NCI-H146 treated with DMSO at 0.1 percent for 48 hours (cell line): ENCODE results near the gene HIF3A.

Experiments used
- DNase-seq: peaks from one replicate; lab custom pipeline; 2025; ENCODE audit not compliant: unreplicated experiment; lab: John Stamatoyannopoulos, UW

Gene HIF3A

DNA sequence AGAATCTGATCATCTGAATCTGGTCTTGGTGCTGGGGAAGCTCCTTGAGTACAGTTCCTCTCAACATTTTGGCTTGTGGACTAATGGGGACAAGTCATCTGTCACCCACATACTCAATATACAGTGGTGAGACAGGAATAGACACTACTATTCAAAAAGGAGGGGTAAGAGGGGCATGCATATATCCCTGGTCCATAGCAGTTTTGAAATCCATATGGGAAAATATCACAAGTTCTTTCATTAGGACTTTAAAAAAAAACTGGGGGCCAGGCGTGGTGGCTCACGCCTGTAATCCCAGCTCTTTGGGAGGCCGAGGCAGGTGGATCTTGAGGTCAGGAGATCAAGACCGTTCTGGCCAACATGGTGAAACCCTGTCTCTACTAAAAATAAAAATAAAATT lies 29.8 kb downstream of the HIF3A start:
- no peak for DNase-seq

DNA sequence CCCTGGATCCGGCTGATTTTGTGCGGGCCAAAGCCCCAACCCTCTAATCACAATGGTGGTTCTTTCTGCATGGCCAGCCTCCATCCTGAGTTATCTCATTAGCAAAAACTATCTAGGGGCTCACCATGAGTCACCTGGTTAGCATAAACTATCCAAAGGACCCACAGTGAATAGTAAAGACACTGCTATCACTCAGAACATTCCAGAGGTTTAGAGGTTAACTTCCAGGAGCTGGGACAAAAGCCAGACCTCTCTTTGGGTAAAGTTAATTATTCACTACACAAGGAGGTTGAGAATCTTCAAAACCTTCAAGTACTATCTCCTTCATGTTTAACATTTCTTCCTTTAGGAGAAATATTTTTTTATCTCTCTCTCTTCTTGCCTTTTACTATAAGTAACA lies 31.2 kb downstream of the HIF3A start:
- no peak for DNase-seq

DNA sequence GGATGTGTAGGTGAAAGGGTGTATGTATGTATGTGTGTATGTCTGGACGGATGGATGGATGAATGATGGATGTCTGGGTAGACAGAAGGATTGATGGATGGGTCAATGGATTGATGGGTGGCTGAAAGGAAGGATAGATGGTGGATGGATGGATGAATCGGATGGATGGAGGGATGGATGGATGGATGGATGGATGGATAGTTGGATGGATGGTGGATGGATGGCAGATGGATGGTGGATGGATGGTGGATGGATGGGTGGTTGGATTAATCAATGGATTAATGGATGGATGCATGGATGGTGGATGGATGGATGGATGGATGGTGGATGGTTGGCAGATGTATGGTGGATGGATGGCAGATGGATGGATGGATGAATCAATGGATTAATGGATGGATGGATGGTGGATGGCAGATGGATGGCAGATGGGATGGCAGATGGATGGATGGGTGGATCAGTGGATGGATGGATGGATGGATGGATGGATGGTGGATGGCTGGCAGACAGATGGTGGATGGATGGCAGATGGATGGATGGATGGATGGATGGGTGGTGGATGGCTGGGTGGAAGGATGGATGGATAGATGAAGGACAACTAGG lies 33.6 kb downstream of the HIF3A start:
- no peak for DNase-seq

DNA sequence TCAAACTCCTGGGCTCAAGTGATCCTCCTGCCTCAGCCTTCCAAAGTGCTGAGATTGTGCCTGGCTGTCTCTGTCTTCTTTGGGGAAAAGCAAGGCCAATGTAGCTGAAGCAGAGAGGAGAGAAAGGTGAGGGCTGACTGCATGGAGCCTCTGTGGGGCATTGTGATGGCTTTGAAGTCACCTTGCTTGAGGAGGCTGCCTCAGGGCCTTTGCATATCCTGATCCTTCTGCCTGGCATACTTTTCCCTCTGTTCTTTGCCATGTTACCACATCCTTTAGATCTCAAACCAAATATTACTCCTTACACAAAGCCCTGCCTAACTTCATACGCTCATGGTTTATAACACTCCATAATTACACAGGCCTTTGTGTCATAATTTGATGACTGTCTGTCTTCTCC lies 40.6 kb downstream of the HIF3A start:
- DNase-seq = no peak

DNA sequence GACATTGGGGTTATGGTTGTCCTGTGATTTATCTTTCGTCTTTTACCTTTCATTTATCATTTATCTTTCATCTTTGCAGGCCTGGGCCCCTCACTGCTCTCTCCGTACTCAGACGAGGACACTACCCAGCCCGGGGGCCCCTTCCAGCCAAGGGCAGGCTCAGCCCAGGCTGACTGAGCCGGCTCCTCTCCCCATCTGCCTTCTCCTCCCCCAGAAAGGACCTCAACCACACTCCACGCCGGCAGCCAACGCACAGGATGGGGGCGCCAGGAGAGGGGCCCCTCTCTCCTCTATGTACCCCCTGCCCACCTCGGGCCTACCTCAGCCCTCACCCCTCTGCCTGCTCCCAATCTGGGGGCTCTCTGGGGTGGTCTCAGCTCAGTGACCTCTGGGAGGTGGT lies 42.6 kb downstream of the HIF3A start:
- DNase-seq = no peak

DNA sequence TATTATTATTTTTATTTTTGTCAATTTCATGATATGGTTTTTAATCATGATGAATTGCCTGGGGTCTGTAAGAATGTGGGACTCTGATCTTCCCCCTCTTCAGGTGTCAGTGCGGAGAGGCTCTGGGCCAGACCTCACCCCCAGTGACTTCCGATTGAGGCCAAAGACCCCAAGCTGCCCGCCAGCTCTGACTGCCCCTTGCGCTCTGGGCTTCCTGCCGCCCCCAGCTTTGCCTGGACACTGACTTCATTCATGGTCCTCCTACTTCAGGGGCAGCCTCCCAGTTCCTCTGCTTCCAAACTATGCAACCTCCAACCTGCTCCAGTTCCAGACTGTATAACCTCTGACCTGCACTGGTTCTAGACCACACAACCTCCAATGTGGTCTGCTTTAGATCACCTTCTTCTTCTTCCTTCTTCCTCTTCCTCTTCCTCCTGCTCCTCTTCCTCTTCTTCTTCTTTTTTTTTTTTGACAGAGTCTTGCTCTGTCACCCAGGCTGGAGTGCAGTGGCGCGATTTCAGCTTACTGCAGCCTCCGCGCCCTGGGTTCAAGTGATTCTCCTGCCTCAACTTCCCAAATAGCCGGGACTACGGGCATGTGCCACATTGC lies 43.3 kb downstream of the HIF3A start:
- no peak for DNase-seq

DNA sequence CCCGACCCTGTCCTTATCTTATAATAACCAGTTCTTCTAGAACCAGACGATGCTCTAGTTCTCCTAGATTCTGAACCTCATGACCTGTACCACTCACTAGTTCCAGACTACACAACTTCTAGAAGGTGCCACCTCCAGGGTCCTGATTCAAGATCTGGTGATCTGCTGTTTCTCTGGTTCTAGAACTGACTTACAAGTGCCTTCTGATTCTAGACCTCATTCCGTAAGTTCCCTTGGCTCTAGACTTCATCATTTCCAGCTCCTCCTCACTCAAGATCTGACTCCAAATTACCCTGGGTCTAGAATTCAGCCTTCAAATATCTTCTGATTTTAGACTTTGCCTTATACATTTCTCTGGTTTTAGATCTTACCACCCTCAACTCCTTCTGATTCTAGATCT lies 45.1 kb downstream of the HIF3A start:
- DNase-seq = no peak

DNA sequence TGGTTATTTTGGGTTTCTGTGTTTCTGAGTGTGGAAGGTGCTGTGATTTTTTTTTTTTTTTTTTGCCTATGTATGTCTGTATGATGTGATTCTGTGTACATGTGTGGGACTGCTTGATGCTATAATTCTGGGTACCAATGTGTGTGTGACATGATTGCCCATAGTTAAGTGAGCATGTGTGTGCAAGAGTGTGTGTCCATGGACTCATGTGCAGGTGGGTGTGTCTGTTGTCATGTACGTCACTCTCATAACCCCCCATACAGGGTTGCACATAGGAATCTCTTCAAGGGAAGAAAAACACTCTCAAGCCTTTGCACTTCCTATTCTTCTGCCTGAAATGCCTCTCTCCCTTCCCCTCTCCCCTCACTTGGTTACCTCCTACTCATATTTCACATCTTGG lies 47.5 kb downstream of the HIF3A start:
- no peak for DNase-seq

DNA sequence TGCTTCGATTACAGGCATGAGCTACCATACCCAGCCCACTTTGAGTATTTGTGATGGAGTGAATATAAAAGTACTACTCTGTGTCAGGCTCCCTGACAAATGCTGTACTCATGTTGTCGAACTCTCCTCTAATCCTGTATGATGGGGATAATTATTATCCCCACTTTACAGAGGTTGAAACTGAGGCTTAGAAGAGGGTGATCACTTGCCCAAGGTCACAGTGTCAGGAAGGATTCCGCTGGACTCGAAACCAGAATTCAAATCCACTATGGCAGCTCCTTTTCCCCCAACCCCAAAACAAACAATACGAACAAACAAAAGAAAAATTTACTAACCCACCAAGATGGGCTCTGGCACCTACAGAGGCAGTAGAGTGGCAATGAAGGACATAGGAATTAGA lies 48.3 kb downstream of the HIF3A start:
- no peak for DNase-seq

DNA sequence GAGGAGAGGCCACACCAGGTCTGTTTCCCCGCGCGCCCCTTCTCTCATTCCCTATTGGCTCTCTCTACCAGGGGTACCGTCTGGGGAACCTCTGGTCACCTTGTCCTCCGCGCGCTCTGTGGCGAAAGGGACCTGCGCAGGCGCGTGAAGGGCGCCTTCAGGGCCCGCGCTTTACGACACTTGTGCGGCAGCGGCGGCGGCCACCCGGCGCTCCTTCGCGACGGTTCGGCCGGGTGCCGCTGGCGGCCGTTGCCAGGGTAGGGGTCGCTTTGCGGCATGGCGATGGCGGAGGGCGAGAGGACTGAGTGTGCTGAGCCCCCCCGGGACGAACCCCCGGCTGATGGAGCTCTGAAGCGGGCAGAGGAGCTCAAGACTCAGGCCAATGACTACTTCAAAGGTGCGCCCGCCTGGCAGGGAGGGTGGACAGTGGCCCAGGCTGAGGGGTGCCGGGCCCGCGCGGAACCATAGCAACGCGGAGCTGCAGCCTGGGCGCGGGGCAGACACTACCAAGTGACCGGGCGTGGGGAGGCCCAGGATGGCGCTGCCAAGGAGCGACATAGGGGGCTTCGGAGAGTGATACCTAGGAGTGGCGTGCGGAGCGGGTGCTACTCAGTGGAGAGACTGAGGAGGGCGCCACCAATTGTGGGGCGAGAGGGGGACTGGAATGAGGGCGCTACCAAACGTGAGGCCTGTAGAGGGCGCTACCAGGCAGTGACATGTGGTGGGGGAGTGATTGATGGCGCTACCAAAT lies 50.2 kb downstream of the HIF3A start, which contains the start of gene PPP5C:
Gene PPP5C, plus strand, starts transcription at position 267 of the 751 bp plus-strand sequence. Its CDS starts 10 bp downstream, at position 277.
- peak; percentile 94 for DNase-seq

DNA sequence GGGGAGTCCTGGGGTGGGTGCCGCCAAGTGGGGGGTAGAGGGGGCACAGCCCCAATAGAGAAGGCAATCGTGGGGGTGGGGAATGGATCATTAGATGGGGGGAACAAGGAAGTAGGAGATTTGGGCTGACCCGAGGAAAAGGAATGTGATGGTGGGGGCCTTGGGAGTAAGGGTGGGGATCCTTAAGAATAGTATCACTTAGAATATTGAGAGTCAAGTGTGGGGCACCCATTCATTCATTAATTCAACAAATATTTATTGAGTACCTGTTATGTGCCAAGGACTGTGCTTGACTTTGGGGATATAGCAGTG lies 50.7 kb downstream of the HIF3A start:
- no peak for DNase-seq

DNA sequence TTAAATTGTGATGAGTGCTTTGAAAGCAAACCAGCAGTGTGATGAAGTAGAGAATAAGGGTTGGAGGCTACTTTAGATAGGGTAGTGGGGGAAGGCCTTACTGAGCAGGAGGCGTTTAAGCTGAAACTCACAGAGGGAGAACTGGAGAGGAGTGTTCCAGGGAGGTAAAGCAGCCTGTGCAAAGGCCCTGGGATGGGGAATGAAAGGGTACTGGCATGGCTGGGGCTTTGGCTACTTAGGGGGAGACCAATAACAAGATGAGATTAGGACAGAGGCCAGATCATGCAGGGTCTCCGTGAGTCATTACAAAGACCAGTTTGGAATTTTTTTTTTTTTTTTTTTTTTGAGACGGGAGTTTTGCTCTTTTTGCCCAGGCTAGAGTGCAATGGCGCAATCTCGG lies 51.1 kb downstream of the HIF3A start:
- no peak for DNase-seq

DNA sequence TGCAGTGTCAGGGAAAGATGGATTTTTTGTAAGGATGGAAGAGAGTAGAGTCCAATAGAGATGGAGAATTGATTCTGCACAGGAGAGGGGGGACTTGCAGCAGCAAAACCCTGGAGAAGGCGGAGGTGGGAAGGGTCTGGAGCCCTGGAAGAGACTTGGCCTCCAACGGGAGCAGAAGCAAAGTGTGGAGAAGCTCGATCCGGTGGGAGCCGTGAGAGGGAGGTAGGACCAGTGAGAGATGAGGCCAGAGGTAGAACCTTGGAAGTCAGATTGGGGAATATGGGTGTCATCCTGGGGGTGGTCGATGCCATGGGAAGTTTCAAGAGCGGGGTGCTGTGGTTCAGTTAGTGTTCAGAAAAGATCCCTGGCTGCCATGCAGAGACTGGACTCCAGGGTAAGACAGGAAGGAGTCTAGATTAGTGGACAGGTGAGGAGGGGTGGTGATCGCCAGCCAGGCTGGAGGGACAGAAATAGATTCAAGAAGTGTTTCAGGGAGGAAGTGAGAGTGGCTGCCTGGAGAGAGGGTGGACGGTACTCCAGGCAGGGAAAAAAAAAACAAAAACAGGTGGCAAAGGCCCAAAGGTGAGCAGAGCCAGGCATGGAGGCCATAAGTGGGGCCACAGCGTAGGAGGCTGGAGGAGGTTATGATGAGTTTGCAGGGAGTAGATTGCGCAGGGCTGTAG lies 52.6 kb downstream of the HIF3A start:
- DNase-seq = no peak

DNA sequence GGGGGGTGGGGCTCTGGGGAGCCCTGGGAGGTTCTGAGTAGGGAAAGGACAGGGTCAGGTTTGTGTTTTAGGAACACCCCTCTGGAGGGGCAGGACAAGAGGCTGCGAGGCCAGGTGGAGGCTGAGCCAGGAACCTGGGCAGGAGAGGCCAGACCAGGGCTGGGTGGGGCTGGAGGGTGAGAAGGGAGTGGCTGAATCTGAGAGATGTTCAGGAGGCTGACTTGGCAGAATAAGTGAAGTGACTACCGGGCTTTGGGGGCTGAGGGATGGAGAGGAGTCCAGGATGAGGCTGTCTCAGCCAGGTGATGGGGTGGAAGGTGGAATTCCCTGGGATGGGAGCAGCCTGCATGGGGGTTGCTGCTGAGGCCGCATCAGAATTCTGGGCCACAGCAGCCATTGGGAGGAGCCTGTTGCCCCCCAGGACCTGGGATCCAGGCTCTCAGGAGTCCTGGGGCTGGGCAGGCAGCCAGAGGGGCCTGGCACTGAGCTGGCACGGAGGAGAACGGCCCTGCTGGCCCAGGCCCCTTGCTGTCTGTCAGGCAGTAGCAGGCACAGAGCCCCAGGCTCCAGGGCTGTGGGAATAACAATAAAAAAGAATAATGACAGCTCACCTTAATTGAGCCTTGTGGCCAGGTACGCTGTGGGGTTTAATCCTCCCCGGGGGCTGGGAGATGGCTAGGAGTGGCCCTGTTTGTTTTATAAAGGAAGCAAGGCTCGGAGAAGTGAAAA lies 53.4 kb downstream of the HIF3A start:
- DNase-seq = no peak

DNA sequence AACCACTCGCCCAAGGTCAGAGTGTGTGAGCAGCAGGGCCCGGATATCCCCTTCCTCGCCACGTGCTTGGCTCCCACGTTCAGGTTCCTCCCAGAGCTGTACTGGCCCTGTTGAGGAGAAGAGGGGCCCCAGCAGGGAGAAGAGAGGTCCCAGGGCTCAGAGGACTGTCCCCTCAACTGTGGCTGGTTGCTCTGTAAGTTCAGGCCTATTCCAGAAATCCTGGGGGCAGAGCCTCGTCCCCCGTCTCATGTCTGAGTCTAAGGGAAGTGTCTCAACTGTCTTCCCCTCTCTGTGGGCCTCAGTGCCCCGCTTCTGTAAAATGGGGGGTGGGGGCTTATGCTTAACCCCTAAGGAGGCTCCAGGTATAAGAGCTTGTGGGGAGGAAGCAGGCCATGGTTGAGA lies 53.9 kb downstream of the HIF3A start:
- DNase-seq = no peak

DNA sequence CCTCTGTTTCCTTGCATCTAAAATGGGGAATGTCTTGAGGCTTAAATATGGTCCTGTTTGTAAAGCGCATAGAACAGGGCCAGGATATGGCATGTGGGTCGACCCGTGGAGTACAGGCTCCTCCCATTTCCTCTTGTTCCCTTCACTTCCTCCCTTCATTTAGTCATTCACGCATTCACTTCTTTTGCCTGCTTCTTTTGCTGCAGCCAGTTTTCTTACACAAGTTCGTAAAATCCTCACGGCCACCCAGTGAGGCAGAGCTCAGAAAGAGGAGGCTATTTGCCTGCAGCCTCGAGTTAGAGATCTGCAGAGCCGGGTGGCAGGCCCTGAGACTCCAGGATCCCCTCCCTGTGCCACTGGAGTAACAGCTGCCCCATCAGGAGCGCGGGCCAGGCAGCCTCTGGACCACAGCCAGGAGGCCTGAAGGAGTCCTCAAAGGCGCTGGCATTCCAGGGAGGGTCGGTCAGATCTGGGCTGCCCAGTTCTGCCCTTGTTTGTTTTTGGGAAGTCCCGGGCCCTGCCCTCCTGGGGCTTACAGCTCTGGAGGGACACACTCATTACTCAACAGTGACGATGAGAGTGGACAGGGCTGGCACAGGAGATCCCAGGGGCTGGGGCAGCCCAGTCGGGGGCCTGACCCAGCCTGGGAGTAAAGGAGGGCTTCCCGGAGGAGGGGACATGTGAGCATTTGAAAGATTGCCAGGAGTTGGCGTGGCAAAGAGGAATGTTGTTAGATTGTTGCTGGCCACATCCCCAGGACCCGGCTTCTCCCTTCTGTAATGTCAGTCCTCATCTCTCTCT lies 54.6 kb downstream of the HIF3A start:
- no peak for DNase-seq

DNA sequence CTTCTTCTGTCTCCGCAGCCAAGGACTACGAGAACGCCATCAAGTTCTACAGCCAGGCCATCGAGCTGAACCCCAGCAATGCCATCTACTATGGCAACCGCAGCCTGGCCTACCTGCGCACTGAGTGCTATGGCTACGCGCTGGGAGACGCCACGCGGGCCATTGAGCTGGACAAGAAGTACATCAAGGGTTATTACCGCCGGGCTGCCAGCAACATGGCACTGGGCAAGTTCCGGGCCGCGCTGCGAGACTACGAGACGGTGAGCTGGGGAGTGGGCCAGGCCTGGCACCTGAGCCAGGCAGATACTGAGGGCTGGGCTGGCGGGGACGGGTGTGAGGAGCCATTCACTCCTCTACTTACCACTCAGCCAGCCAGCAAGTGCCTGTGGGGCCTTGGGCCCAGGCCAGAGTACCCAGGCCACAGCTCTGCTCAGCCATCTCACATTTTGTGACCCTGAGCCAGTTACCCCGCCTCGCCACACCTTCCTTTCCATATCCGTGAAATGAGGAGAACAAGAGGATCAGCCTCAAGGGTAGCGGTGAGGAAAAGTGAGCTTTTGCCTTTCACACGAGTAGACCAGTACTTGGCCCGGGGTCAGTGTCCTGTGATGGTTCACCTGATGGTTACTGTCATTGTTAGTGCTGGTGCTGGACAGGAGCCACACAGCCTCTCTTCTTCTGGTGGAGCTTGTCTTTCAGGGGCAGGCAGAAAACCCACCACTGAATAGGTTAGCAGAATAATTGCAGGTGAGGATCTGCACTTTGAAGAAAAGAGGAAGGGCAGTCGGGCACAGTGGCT lies 57.1 kb downstream of the HIF3A start:
- DNase-seq = no peak

DNA sequence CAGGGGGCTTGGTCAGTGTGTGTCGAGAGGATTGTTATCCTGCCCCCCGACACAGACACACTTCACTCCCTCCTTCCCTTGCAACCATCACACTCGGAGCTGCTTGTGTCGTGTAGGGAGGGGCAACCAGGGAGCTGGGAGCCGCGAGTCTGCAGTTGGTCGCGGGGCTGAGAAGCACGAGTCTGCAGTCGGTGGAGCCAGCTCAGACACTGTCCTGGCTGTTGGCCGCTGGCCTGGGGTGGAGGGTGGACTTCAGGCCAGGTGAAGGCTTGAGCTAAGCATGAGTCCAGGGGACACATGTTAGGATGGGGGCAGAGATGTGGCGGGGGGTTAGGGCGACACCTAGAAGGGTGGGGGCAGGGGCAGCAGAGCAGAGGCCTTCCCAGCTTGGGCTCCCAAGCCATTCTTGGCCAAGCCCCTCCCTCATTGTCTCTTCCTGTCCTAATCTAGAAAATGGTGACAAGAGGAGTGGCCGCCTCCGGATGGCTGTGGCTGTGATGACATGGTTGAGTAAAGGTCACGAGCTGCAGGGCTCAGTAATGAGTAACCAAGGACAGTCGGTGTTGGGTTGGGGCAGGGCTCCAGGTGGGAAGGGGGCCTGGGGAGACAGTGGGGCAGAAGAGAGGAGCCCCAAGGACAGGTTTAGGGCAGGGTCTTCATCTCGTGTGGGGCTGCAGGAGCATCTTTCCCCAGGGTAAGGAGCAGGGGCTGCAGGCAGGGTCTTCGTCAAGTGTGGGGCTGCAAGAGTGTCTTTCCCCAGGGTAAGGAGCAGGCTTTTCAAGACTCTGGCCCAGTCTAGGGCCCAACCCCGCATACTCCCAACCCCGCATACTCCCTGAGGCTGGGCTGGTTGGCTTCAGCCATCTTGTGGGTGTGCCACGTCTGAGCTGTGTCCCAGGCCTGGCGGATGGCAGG lies 58.6 kb downstream of the HIF3A start:
- DNase-seq = no peak
